ENCODE results near the gene BNC2. TPM values are rescaled to one million over a fixed set of nuclear protein-coding genes. Genes with fewer than 3 reads are reported as not detected.

BNC2 gene
- total RNA-seq, 1 experiment from 2014 or later: 5.7 TPM

DNA sequence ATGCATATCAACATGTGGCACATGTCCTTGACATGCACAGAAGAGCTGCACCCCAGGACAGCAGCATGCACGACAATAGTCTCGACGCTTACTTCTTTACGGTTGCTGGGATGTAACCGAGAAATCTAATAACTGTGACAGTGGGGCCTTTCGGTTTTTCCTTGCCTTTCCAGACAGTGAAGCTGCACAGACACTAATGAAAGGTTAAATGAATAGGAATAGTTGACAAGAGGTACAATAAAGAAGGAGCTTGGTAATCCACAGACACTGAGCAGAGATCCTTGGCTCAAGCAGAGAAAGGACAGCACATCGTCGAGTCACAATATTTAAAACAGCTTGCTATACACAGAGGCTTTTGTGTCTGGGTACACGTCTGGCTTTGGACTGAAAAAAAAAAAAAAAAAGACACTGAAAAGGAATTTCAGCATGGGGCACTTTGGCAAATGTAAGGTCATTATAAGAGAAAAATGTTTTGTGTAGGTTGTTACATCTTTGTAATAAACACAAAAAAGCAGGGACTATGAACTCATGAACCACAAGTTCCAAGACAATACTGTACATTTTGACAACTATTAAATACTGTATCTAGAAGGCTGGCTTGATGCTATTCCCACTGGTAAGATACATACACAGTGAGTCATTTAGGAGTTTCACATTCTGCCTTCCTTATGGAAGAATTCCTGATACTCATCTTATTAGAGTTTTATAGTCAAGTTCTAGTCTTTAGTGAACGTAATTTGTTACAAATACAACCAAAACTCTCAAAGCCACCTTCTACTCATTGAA, 5.6 kb downstream of the BNC2 start:
- H3K4me1 ChIP-seq (ENCODE audit: control insufficient read depth, insufficient read depth, low read length): no peaks in the 10 kb centered on the region
- H3K4me3 ChIP-seq (ENCODE audit: low read depth in 2 of 2, low read length in 2 of 2): no peak overlapping the region
- H3K27ac ChIP-seq (ENCODE audit: low read length): no peak overlapping the region
- DNase-seq (ENCODE audit: low read depth, low spot score) (no peak), ATAC-seq (no peak)
- no peaks in the 10 kb centered on the region for H3K27me3 ChIP-seq (ENCODE audit: control insufficient read depth, insufficient read depth, low read length)
- TF ChIP-seq POLR2AphosphoS5 (IDR thresholded peaks at IDR 0.05; ENCODE audit: low read depth, low read length) (no peak), TCF7L2 (IDR thresholded peaks at IDR 0.05; ENCODE audit: low read depth, low read length) (no peak), SIN3A (IDR thresholded peaks at IDR 0.05; ENCODE audit: borderline replicate concordance, insufficient read depth, low read depth, low read length) (no peak), CTCF (IDR thresholded peaks at IDR 0.05) (no peak)
- TF ChIP-seq, protein P1, sequence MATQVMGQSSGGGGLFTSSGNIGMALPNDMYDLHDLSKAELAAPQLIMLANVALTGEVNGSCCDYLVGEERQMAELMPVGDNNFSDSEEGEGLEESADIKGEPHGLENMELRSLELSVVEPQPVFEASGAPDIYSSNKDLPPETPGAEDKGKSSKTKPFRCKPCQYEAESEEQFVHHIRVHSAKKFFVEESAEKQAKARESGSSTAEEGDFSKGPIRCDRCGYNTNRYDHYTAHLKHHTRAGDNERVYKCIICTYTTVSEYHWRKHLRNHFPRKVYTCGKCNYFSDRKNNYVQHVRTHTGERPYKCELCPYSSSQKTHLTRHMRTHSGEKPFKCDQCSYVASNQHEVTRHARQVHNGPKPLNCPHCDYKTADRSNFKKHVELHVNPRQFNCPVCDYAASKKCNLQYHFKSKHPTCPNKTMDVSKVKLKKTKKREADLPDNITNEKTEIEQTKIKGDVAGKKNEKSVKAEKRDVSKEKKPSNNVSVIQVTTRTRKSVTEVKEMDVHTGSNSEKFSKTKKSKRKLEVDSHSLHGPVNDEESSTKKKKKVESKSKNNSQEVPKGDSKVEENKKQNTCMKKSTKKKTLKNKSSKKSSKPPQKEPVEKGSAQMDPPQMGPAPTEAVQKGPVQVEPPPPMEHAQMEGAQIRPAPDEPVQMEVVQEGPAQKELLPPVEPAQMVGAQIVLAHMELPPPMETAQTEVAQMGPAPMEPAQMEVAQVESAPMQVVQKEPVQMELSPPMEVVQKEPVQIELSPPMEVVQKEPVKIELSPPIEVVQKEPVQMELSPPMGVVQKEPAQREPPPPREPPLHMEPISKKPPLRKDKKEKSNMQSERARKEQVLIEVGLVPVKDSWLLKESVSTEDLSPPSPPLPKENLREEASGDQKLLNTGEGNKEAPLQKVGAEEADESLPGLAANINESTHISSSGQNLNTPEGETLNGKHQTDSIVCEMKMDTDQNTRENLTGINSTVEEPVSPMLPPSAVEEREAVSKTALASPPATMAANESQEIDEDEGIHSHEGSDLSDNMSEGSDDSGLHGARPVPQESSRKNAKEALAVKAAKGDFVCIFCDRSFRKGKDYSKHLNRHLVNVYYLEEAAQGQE (IDR thresholded peaks at IDR 0.05; ENCODE audit: insufficient read depth in 1 of 2, low read depth in 2 of 2, low read length in 1 of 2): no peak
- in situ Hi-C loops (cut with HindIII; ENCODE audit: low pct_unique_long_range_greater_than_20kb, low sequenced_read_pairs): no loop called here
- no peaks in the 10 kb centered on the region for H3K36me3 ChIP-seq (ENCODE audit: control insufficient read depth, insufficient read depth, low read length)
- no TSS peak for BruUV-seq (replicated peaks)
- no peaks in the 10 kb centered on the region for H3K9me3 ChIP-seq (ENCODE audit: control insufficient read depth, insufficient read depth, low read depth, low read length)
- CTCF ChIA-PET: interaction anchor here (0.6 kb wide), 1 partner anchor 137 kb away, joined by 4 read pairs; no protein-coding TSS in a partner anchor
- POLR2A ChIA-PET: no interaction called here
- intact Hi-C loops (cut with micrococcal nuclease; ENCODE audit: unreplicated experiment): no loop called here

- Histone ChIP-seq H3K27me3 (ENCODE audit: control insufficient read depth, insufficient read depth, low read length) (no peaks in the 10 kb centered on the region), H3K9me3 (ENCODE audit: control insufficient read depth, insufficient read depth, low read depth, low read length) (no peaks in the 10 kb centered on the region), H3K4me3 (ENCODE audit: low read depth in 2 of 2, low read length in 2 of 2) (no peak overlapping the region), H3K27ac (ENCODE audit: low read length) (no peak overlapping the region), H3K36me3 (ENCODE audit: control insufficient read depth, insufficient read depth, low read length) (no peaks in the 10 kb centered on the region), H3K4me1 (ENCODE audit: control insufficient read depth, insufficient read depth, low read length) (no peaks in the 10 kb centered on the region)
- ATAC-seq (no peak), DNase-seq (ENCODE audit: low read depth, low spot score) (no peak)
- BruUV-seq (replicated peaks): no TSS peak
- in situ Hi-C loops (cut with HindIII; ENCODE audit: low pct_unique_long_range_greater_than_20kb, low sequenced_read_pairs): no loop called here
- POLR2A ChIA-PET: no interaction called here
- CTCF ChIA-PET: no interaction called here
- intact Hi-C loops (cut with micrococcal nuclease; ENCODE audit: unreplicated experiment): no loop called here
- TF ChIP-seq POLR2AphosphoS5 (IDR thresholded peaks at IDR 0.05; ENCODE audit: low read depth, low read length) (no peak), SIN3A (IDR thresholded peaks at IDR 0.05; ENCODE audit: borderline replicate concordance, insufficient read depth, low read depth, low read length) (no peak), CTCF (IDR thresholded peaks at IDR 0.05) (no peak), TCF7L2 (IDR thresholded peaks at IDR 0.05; ENCODE audit: low read depth, low read length) (no peak)
- TF ChIP-seq, protein P1 (IDR thresholded peaks at IDR 0.05; ENCODE audit: insufficient read depth in 1 of 2, low read depth in 2 of 2, low read length in 1 of 2): no peak
Measured at GRCh38 chr9:16848179-16848578, 22.3 kb downstream of the BNC2 start.

Data from Panc1 (cell line).